Fibroblast of skin of abdomen (primary cell): Measurements from ENCODE around the gene GHSR.
A peak's percentile ranks its signal among the peaks of the same experiment; 100 is the strongest.

Source experiments
- DNase-seq: peaks from one replicate; pipeline ENCODE4 v3.0.0-alpha.2; 2013

GHSR gene

DNA sequence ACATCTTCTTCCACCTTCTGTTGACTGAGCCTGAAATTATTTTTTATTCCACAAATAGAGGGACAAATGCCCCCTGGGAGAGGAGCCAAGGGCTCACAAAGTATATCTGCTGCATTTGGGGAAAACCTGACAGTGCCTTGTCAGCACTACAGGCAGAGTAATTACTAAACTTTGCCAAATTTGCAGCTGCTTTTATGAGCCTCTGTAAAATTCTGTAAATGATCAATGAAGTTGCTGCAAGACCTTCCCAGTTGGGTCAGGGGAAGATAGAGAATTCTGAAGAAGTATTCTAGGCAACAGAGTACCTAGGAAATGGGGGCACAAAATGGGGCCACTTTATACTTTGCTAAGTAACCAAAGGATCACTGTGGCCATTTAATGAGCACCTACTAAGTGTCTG, 10.5 kb downstream of the GHSR start:
- DNase-seq, result no peak

DNA sequence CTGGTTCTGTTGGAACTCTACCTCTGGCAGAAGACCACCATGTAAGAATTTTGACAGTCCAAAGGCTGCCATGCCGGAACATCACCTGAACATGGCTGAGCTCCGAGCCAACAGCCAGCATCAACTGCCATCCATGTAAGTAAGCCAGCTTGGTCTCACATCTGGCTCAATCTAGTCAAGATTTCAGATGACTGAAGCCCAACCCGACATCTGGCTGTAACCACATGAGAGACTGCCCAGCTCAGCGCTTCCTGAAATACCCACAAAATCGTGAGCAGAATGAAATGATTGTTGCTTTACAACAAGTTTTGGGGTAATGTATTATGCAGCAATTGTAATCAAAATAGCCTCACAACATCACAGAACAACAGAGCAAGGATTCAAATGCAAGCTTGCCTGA, 32.9 kb downstream of the GHSR start:
- peak; percentile 10 for DNase-seq

DNA sequence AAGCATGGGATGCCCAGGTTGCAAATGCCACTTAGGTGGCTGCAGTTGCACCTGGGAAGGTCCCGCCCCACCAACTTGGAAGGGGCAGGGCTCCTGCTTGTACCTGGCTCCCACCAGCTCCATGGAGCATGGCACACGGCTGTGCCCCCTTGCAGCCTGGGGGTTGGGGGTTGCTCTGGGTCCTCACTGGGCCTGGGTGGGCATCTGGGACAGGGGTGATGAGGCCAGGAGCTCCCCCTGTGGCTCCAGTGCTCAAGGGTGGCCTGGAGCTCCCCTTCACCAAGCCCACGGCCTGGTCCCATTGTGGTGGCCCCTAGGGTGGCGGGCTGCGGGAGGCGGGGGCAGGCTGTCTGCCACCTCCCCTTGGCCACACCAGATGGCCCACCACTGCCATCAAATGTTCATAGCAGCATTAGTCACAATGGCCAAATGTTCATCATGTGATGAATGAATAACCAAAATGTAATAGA, 36.7 kb downstream of the GHSR start:
- DNase-seq, result no peak

DNA sequence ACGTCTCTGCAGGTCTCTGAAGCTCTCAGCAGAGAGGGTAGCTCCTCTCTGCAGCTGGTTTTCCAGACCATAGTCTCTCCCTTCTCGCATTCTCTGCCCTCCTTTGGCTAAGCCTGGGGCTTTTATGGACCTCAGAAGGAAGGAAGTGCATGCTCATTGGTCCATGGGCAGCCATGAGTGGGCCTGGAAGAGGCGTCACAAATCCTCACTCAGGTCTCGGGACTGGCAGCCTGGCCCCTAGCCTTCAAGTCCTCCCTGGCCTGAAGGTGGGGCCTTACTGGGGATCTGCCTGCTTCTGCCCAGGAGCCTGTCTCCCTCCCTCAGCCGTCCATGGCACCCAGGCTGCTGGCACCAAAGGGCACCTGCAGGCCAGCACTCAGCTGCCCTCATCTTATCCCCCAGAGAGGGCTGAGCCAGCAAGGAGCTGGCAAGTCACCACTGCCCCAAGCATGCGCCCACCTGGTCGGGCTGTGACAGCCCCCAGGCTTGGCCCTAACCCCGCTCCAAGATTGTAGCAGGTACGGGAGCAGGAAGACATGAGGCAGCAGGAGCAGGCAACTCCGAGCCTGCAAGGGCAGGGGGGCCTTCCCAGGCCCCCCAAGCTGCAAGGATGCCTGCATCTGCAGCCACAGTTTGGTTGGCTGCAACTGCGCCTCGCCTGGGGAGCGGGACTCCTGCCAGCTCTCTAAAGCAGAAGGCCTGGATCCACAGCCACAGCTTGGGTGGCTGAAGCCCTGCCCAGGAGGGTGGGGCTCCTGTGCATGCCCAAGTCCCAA, 37.4 kb downstream of the GHSR start:
- no peak for DNase-seq

DNA sequence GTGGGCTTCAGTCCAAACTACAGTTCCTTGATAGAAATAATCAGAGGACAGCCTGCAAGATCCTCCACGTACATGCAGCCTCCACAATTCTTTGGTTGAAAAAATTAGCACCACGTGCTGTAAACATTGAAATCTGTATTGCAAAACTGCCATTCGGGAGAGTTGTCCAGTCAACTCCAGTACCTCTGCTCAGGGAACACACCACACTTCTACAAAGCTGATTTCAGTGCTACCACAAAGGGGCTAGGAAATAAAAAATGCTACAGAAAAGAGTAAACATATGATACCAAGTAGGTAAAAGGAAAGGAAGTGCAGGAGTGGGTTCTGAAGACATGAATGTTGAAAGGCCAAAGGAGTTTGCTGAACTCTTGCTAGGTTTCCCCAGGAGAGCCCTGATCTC, 40.4 kb downstream of the GHSR start:
- no peak for DNase-seq

DNA sequence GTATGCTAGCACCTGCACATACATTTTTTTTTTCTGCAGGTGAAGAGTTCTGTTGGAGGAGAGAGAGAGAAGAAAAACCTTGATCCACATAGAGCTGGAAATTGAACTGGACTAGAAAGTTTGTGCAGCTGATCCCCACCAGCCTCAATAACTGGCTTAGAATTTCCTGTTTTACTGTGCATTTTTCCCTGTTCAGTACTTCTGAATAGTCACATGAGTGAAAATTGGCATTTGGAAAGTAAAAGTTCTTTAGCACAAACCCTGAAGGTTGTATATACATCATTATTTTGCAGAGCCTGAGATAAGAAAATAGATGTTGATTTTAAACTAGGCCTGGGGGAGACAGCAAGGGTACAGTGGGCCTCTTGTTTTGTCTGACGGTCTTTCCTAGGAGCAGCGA, 42.3 kb downstream of the GHSR start:
- DNase-seq, result no peak

DNA sequence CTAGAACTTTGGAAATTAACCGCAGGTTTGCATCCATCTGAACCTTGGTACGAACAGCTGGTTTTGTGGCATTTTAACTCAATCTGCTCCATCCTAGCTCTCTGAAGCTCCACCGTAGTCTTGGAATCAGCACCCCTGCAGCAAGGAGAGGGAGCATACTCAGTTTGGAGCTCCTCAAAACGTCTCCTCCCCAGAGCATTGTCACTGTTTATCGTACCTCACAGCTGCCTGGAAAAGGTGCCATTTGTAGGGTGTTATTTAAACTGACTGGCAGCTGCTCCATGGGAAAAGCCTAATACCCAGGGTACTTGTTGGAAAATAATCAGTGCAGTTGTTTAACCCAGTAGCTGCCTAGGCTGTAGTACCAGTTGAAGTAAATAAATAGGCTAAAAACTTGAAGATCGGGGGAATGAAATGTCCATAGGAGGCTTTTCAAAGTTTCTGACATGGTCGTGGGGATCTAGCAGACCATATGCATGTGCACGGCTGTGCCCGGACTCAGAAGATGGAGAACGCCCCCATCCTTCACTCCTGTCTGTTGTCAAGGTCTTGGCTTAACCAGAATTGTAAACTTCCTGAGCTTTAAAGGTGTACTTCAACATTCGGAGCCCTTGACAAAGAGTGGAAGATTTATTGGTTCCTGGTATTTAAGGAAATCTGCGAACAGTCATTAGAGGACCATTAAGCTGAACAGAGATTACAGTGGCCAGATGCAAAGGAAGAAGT, 43.9 kb downstream of the GHSR start:
- no peak for DNase-seq

DNA sequence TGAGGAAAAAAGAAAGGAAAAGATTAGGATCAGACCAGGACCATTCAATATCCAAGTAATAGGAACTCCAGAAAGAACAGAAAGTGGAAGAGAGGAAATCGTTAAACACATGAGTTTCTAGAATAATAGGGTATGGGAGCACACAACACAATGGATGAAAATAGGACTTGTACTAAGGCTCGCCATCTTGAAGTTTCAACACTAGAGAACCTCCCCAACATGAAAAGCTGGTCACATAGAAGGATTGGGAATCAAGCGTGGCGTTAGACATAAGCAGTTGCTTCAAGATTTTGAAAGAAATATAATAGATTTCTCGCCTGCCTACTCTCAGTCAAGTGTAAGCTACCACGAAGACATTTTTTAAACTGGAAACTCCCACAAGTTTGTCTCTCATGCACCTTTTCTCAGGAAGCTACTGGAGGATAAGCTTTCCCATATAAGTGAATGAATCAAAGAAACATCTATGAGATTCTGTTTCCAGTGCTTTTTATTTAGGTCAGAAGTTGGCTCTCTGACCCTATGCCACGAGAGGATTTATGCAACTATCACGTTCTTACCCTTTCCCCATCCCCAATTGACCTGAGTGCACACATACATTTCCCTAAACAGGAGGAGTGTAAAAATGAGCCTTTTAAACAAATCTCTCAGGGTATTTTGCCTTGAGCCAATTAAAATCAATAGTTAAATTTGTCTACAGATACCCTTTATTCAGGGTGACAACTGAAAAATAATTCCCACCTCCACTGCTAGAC, 45.2 kb downstream of the GHSR start:
- no peak for DNase-seq

DNA sequence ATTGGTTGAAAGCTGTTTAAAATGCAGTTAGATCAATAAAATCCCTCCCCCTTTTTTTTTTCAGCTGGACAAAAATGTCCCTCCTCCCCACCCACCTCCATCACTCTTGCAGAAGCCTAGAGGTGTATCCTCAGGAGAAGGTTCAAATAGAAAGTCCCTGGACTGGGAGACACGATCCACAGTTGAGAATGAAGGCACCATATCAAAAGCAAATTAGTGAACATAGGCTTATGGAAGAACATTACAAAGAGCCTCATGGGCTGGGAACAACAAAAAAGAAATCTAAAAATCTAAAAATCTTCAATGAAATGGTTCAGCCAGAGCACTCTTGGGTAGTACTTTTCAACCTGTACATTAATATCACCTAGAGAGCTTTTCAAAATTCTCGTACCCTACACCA, 46.2 kb downstream of the GHSR start:
- no peak for DNase-seq

DNA sequence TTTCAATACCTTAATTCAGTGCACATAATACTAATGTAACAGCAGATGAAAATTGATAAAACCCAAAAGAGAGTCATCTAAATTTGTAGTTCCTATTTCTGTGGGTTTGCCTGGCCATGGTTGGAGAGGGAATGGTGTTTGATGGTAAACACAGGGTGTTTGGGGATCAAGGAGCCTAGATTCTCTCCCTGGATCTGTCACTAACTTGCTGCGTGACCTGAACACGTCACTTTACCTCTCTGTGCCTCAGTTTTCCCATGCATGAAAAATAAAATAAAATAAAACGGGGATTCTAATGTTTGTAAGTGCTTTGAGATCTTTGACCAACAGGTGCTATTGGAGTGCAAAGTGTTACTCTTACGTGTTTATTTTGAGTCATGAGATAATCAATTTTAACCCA, 49.8 kb downstream of the GHSR start:
- DNase-seq, result no peak

DNA sequence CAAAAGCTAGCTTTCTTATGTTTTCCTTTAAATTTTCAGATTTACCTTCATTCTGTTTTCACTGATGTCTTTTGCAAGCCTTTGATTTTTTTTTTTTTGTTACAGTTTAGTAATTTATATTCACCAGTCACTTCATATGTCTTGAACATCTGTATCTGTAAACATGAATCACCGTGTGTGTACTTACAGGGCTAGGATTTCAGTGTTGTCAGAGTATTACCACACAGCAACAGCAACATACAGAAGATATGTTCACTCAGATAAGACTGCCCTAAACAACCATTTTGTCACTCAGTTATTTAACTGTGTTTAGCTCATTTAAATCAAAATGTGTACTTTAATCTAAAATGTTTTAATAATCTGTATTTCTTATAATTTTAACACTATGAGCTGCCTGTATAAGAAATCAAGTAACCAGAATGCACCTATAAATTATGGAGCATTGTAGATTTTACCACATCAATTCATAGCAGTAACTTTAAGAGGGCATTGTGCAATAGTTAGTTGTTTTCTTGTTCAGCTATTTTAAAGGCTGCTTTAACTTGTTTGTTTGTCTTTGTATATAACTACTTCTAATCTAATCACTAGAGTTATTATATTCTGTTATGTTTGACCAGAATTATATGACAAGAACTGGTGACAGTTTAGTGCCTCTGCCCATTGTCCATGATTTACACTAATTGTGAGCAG, 50.4 kb downstream of the GHSR start:
- DNase-seq, result peak; percentile 6

DNA sequence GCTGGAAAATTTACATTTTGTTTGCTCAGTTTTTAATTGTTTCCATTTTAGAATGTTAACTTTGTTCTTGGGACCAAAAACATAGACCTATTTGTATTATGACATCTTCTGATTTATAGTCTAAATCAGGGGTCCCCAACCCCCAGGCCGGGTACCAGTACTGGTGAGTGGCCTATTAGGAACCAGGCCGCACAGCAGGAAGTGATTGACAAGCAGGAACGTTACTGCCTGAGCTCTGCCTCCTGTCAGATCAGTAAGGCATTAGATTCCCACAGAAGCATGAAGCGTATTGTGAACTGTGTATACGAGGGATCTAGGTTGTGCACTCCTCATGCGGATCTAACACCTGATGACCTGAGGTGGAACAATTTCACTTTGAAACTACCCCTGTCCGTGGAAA, 51.9 kb downstream of the GHSR start:
- no peak for DNase-seq

DNA sequence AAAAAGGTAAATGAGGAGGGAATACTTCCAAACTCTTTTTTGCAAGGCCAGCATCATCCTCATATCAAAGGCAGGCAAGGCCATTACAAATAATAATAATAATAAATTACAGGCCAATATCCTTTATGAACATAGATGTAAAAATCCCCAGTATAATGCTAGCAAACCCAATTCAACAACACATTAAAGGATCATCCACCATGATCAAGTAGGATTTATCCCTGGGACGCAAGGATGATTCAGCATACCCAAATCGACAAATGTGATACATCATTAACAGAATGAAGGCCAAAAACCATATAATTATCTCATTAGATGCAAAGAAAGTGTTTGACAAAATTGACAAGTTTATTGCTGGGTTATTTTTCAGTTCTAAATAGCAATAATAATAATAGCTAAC, 53.6 kb downstream of the GHSR start:
- DNase-seq, result no peak
